Muscle layer of duodenum (tissue), 2 donors: ENCODE data around the gene C1QTNF6.

Experiments
- H3K27ac ChIP-seq: one replicate; pipeline ENCODE4 v1.7.0; 2013; ENCODE audit warnings: mild to moderate bottlenecking, low read length
- H3K27me3 ChIP-seq: one replicate; pipeline ENCODE4 v1.7.0; 2013; ENCODE audit warnings: low read depth, mild to moderate bottlenecking, control low read depth, low read length
- H3K36me3 ChIP-seq, 2 donors: one replicate each; pipeline ENCODE4 v1.7.0; 2013; ENCODE audit warnings: low read length in 2 of 2, control low read depth in 1 of 2, mild to moderate bottlenecking in 1 of 2; ENCODE audit not compliant: insufficient read depth in 2 of 2, control insufficient read depth in 1 of 2
- H3K4me1 ChIP-seq, 2 donors: one replicate each; pipeline ENCODE4 v1.7.0; 2013; ENCODE audit warnings: low read length in 2 of 2, mild to moderate bottlenecking in 2 of 2, control low read depth in 1 of 2, moderate library complexity in 1 of 2; ENCODE audit not compliant: insufficient read depth in 2 of 2, control insufficient read depth in 1 of 2
- H3K4me3 ChIP-seq, 2 donors: one replicate each; pipeline ENCODE4 v1.7.0; 2013; ENCODE audit warnings: low read length in 2 of 2, low read depth in 1 of 2, mild to moderate bottlenecking in 1 of 2
- H3K9me3 ChIP-seq, 2 donors: one replicate each; pipeline ENCODE4 v1.7.0; 2013; ENCODE audit warnings: low read length in 2 of 2, control low read depth in 1 of 2, mild to moderate bottlenecking in 1 of 2; ENCODE audit not compliant: control insufficient read depth in 1 of 2
- donor health status: healthy.

C1QTNF6 gene

GRCh38 chr22:37184816-37185541 lies 3.1 kb downstream of the C1QTNF6 start:
- Histone ChIP-seq H3K36me3 (peaks cover 0 to 5% of the 10 kb centered on the region in 2 donors), H3K27ac (no peak overlapping the region), H3K27me3 (no peaks in the 10 kb centered on the region), H3K9me3 (no peaks in the 10 kb centered on the region), H3K4me3 (no peak overlapping the region), H3K4me1 (peaks cover 11 to 16% of the 10 kb centered on the region in 2 donors)

- H3K27me3 ChIP-seq: no peaks in the 10 kb centered on the region
Measured at GRCh38 chr22:37184380-37184755, 3.7 kb downstream of the C1QTNF6 start.

GRCh38 chr22:37183432-37184379 lies 4.3 kb downstream of the C1QTNF6 start:
- no peaks in the 10 kb centered on the region for H3K9me3 ChIP-seq
- no peaks in the 10 kb centered on the region for H3K27me3 ChIP-seq
- H3K4me3 ChIP-seq: no peak overlapping the region
- H3K27ac ChIP-seq: no peak overlapping the region
- H3K36me3 ChIP-seq: peaks cover 0 to 5% of the 10 kb centered on the region in 2 donors
- peaks cover 9 to 16% of the 10 kb centered on the region in 2 donors for H3K4me1 ChIP-seq

More at GRCh38 chr22:37184380-37184755, 3.7 kb downstream of the C1QTNF6 start:
- Histone ChIP-seq H3K4me3 (no peak overlapping the region), H3K36me3 (peaks cover 0 to 5% of the 10 kb centered on the region in 2 donors), H3K4me1 (peaks cover 11 to 16% of the 10 kb centered on the region in 2 donors), H3K27ac (no peak overlapping the region), H3K9me3 (no peaks in the 10 kb centered on the region)

- H3K36me3 ChIP-seq: peaks cover 0 to 5% of the 10 kb centered on the region in 2 donors
- no peak overlapping the region for H3K4me3 ChIP-seq
- no peaks in the 10 kb centered on the region for H3K27me3 ChIP-seq
- no peaks in the 10 kb centered on the region for H3K9me3 ChIP-seq
- H3K4me1 ChIP-seq: peaks cover 8 to 17% of the 10 kb centered on the region in 2 donors
- no peak overlapping the region for H3K27ac ChIP-seq
Measured at GRCh38 chr22:37182949-37183245, 5.2 kb downstream of the C1QTNF6 start.

- no peaks in the 10 kb centered on the region for H3K9me3 ChIP-seq
- H3K4me3 ChIP-seq: no peak overlapping the region
- peaks cover 9 to 21% of the 10 kb centered on the region in 2 donors for H3K4me1 ChIP-seq
- no peak overlapping the region for H3K27ac ChIP-seq
- peaks cover 0 to 5% of the 10 kb centered on the region in 2 donors for H3K36me3 ChIP-seq
- H3K27me3 ChIP-seq: no peaks in the 10 kb centered on the region
Measured at GRCh38 chr22:37182101-37182948, 5.7 kb downstream of the C1QTNF6 start.

- H3K4me1 ChIP-seq: peaks cover 13 to 22% of the 10 kb centered on the region in 2 donors
- no peaks in the 10 kb centered on the region for H3K27me3 ChIP-seq
- no peaks in the 10 kb centered on the region for H3K9me3 ChIP-seq
- H3K4me3 ChIP-seq: no peak overlapping the region
- H3K27ac ChIP-seq: no peak overlapping the region
- H3K36me3 ChIP-seq: peaks cover 0 to 5% of the 10 kb centered on the region in 2 donors
Measured at GRCh38 chr22:37181681-37182080, 6.4 kb downstream of the C1QTNF6 start.

- Histone ChIP-seq H3K4me3 (no peak overlapping the region), H3K27ac (no peak overlapping the region), H3K9me3 (no peaks in the 10 kb centered on the region), H3K4me1 (peaks cover 23 to 32% of the 10 kb centered on the region in 2 donors), H3K36me3 (peaks cover 0 to 5% of the 10 kb centered on the region in 2 donors), H3K27me3 (no peaks in the 10 kb centered on the region)
Measured at GRCh38 chr22:37180531-37181231, 7.4 kb downstream of the C1QTNF6 start.

- no peak overlapping the region for H3K27ac ChIP-seq
- no peak overlapping the region for H3K4me3 ChIP-seq
- no peaks in the 10 kb centered on the region for H3K27me3 ChIP-seq
- H3K9me3 ChIP-seq: no peaks in the 10 kb centered on the region
- peaks cover 25 to 36% of the 10 kb centered on the region in 2 donors for H3K4me1 ChIP-seq
- peaks cover 0 to 5% of the 10 kb centered on the region in 2 donors for H3K36me3 ChIP-seq
Measured at GRCh38 chr22:37179622-37180420, 8.2 kb downstream of the C1QTNF6 start.

GRCh38 chr22:37179126-37179470 lies 8.9 kb downstream of the C1QTNF6 start:
- no peak overlapping the region for H3K27ac ChIP-seq
- peaks cover 0 to 5% of the 10 kb centered on the region in 2 donors for H3K36me3 ChIP-seq
- H3K4me3 ChIP-seq: no peak overlapping the region
- no peaks in the 10 kb centered on the region for H3K9me3 ChIP-seq
- H3K27me3 ChIP-seq: no peaks in the 10 kb centered on the region
- peaks cover 25 to 36% of the 10 kb centered on the region in 2 donors for H3K4me1 ChIP-seq
